GM20000 (cell line): ENCODE data around the gene SLC15A5.

ENCODE experiments used
- DNase-seq: peaks from one replicate; pipeline ENCODE4 v3.0.0; 2012; ENCODE audit warnings: low spot score
- TF ChIP-seq, protein P1 (sequence below): IDR thresholded peaks from 2 replicates; pipeline ENCODE4 v1.5.1; 2012; ENCODE audit warnings: mild to moderate bottlenecking, control low read depth; ENCODE audit errors: extremely low read depth, missing control alignments

SLC15A5 gene

DNA sequence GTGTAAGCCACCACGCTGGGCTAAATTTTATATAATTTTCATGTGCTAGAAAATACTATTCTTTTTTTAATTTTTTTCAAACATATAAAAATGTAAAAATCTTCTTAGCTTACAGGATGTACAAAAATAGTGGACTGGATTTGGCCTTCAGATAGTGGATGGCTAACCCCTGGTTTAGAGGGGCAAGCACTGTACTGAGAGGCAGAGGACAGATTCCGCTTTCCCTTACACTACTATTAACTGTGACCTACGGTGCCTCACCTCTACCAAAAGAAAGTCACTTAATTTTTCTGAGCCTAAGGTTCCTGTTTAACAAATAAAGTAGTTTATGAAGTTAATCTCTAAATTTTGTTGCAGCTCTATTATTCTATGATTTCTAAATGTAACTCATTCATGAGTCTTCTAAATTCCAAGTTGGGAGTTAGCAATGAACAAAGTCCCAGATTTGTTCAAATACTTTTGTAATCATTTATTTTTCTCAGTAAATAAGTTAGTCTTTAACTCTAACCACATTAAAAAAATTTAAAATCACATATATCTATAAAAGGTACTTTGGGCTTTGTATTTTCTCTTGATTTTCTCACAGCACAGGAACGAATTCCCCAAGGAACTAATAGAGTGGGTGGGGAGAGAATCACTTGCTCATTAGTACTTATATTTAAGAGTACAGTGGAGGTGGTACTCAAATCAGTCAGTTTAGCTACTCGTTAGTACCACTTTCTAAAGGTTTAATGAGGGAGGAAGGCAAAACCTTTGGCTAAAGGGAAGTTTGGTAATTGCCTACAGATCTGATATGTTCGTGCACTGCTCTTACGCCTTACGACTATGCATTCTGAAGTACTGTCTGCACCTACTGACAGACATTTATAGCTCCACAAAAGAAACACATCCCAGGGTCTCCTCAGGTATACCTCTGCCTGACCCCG, 33.7 kb downstream of the SLC15A5 start:
- DNase-seq, result no peak
- TF ChIP-seq, protein P1, sequence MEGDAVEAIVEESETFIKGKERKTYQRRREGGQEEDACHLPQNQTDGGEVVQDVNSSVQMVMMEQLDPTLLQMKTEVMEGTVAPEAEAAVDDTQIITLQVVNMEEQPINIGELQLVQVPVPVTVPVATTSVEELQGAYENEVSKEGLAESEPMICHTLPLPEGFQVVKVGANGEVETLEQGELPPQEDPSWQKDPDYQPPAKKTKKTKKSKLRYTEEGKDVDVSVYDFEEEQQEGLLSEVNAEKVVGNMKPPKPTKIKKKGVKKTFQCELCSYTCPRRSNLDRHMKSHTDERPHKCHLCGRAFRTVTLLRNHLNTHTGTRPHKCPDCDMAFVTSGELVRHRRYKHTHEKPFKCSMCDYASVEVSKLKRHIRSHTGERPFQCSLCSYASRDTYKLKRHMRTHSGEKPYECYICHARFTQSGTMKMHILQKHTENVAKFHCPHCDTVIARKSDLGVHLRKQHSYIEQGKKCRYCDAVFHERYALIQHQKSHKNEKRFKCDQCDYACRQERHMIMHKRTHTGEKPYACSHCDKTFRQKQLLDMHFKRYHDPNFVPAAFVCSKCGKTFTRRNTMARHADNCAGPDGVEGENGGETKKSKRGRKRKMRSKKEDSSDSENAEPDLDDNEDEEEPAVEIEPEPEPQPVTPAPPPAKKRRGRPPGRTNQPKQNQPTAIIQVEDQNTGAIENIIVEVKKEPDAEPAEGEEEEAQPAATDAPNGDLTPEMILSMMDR, result no peak

DNA sequence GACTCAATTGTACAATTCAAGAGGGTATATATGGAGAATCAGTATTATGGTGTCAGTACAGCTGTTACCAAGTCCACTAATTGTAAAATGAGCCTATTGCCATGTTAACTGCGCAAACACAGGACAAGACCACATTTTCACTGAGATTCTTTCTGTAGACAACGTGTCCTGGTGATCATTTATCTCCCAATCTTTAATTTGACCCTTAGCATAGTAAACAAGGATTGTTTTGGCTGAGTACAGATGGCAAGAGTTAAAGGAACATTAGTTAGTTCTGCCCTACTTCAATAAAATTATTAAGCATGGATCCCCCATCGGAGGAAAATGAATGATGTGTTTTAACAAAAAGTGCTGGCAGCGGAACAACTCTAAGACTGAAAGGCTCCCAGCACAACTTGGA, 36.1 kb downstream of the SLC15A5 start:
- TF ChIP-seq, protein P1, result no peak
- DNase-seq, result no peak

DNA sequence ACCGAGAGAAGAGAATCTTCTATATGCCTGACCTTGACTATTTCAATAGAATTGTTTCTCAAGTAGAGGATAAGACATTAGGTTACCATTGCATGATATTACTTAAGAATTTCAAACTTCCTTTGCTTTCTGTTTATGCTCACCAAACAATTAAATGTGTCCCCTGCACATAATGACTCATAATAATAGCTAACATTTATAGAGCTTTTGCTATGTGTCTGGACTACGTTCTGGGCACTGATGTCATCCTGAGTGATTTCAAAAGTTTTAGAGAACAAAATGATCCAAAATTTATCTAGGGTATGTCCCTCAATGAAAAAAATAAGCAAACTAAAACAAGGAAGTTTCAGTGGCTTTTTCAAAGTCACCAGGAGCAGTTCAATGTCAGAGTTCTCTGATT, 38.8 kb downstream of the SLC15A5 start:
- DNase-seq, result no peak
- TF ChIP-seq, protein P1, result no peak

DNA sequence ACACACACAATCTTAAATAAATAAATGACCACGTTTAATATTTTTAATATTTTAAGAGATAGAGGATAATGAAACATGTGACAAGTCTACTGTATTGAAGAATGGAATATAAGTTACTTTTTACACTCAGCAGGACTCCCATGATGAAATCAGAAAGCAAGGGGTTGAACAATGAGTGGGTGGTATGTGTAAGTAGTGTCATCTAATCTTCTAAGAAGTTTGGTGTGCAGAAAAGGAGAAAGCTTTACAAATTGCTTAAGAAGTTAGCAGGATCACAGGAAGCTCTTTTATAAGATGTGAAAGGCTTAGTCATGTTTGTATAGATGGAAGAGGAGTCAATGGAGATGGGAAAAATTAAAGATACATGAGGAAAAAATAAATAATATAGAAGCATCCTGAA, 47.8 kb downstream of the SLC15A5 start:
- TF ChIP-seq, protein P1, result no peak
- no peak for DNase-seq

DNA sequence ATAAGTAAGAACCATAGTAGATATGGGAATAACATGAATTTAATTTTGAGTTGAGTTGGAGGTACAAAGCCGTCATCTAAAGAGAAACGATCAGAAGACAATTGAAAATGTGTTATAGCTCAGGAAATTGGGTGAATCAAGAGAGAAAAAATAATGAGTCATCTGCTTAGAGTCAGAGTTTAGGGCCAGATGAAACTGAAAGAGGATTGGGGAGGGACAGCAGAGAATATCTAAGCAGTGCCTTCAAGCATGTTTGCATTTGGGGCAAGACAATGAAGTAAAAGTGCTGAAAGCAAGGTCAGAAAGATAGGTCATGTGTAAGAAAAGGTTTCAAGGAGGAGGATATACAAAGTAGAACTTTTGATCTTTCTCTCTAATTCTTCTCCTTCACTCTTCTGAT, 49.4 kb downstream of the SLC15A5 start:
- TF ChIP-seq, protein P1, result no peak
- DNase-seq, result no peak

DNA sequence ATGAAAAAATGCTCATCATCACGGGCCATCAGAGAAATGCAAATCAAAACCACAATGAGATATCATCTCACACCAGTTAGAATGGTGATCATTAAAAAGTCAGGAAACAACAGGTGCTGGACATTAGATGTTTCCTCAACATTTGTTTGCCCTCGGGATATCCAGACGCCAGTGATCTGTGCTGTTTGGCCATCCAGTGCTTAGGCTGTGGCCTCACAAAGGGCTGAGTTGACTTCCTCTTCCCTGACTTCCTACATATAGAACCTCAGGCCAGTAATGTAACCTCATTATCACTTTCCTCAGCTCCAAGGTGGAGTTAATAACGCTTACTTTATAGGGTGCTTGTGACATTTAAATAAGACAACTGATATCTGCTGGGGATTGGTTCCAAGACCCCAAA, 51.8 kb downstream of the SLC15A5 start:
- TF ChIP-seq, protein P1, result no peak
- DNase-seq, result no peak

DNA sequence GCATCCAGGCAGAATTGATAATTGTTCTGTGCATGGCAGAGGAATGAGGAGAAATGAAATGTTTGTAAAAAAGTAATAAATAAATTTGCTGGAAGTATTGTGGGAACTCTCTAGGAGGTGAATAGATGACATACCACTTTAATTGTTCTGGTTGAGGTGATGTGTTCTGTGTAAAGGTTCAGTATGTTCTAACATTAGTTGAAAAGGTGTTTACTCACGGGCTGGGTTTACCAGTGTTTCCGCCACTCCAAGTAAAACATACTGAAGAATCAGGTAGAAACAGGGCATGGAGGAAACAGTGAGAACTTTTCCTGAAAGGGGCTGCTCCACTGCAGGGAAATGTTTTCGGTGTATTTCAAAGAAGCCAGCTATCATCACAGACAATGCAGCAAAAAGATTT, 53.3 kb downstream of the SLC15A5 start:
- DNase-seq, result no peak
- TF ChIP-seq, protein P1, result no peak
